Esophagus squamous epithelium (tissue), 4 donors: ENCODE measurements around the gene BTBD18.

Source experiments
- POLR2A ChIP-seq, 4 donors: fragments of 450-650 bp; IDR thresholded peaks; one replicate each; pipeline ENCODE4 v1.6.1; 2017; ENCODE audit warnings: antibody characterized with exemption in 4 of 4, mild to moderate bottlenecking in 4 of 4, moderate library complexity in 3 of 4
- TF ChIP-seq, protein P1 (sequence below), 6 experiments: fragments of 450-650 bp in 4 of 6; fragments of 200-600 bp in 2 of 6; sonication (generic) in 2 of 6; IDR thresholded peaks; one replicate each; pipeline ENCODE4 v1.5.1; 2016 to 2019; ENCODE audit warnings: antibody characterized with exemption in 6 of 6, mild to moderate bottlenecking in 4 of 6, moderate library complexity in 4 of 6

GRCh38 chr11:57779276-57779675 is 27.7 kb upstream of the BTBD18 start:
- TF ChIP-seq, protein P1, sequence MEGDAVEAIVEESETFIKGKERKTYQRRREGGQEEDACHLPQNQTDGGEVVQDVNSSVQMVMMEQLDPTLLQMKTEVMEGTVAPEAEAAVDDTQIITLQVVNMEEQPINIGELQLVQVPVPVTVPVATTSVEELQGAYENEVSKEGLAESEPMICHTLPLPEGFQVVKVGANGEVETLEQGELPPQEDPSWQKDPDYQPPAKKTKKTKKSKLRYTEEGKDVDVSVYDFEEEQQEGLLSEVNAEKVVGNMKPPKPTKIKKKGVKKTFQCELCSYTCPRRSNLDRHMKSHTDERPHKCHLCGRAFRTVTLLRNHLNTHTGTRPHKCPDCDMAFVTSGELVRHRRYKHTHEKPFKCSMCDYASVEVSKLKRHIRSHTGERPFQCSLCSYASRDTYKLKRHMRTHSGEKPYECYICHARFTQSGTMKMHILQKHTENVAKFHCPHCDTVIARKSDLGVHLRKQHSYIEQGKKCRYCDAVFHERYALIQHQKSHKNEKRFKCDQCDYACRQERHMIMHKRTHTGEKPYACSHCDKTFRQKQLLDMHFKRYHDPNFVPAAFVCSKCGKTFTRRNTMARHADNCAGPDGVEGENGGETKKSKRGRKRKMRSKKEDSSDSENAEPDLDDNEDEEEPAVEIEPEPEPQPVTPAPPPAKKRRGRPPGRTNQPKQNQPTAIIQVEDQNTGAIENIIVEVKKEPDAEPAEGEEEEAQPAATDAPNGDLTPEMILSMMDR (IDR thresholded peaks at IDR 0.05): peak in 1 of 6 experiments; percentile 9
- TF ChIP-seq POLR2A (IDR thresholded peaks at IDR 0.05): no peak
